Endothelial cell (in vitro differentiated cells): ENCODE data around the gene OR51M1. TPM values are rescaled to one million over a fixed set of nuclear protein-coding genes. Genes with fewer than 3 reads are reported as not detected.
"Not testable (repeated sequence)": the region's sequence is repeated elsewhere in the genome, so short reads cannot be mapped to it uniquely, and the experiment has no call there.

Experiments
- DNase-seq: peaks from one replicate; pipeline ENCODE4 v3.0.0; 2021; ENCODE audit warnings: low spot score
- H3K27ac Mint-ChIP-seq: one replicate; pipeline ENCODE4 v1.8.0; 2021; ENCODE audit warnings: mixed read lengths, inconsistent platforms; ENCODE audit not compliant: unreplicated experiment
- H3K27me3 Mint-ChIP-seq: one replicate; pipeline ENCODE4 v1.8.0; 2021; ENCODE audit warnings: mild to moderate bottlenecking, moderate library complexity, mixed read lengths, inconsistent platforms; ENCODE audit not compliant: unreplicated experiment
- H3K36me3 Mint-ChIP-seq: one replicate; pipeline ENCODE4 v1.8.0; 2021; ENCODE audit warnings: mild to moderate bottlenecking, low read depth, mixed read lengths, inconsistent platforms; ENCODE audit not compliant: unreplicated experiment
- H3K4me1 Mint-ChIP-seq: one replicate; pipeline ENCODE4 v1.8.0; 2021; ENCODE audit warnings: mild to moderate bottlenecking, mixed read lengths, inconsistent platforms; ENCODE audit not compliant: unreplicated experiment
- H3K4me3 Mint-ChIP-seq: one replicate; pipeline ENCODE4 v1.8.0; 2021; ENCODE audit warnings: mild to moderate bottlenecking, mixed read lengths, inconsistent platforms; ENCODE audit not compliant: unreplicated experiment
- H3K9me3 Mint-ChIP-seq: one replicate; pipeline ENCODE4 v1.8.0; 2021; ENCODE audit warnings: mixed read lengths, inconsistent platforms; ENCODE audit not compliant: unreplicated experiment
- total RNA-seq: library from RNA; stranded (reverse); fragmentation: NEBNext Ultra II Directional; extraction: Animal tissue kit (Norgen Biotek cat#: 25700); gene quantifications from one replicate; pipeline ENCODE4 v1.2.1, GENCODE V29; 2021; ENCODE audit not compliant: unreplicated experiment
- TF ChIP-seq, protein P1 (sequence below): fragments of 200-600 bp; sonication (generic); IDR thresholded peaks from one replicate; pipeline ENCODE4 v1.5.0; 2021; ENCODE audit warnings: antibody characterized with exemption; ENCODE audit not compliant: unreplicated experiment

Gene OR51M1
- total RNA-seq, 1 donor from 2014 or later: not detected

DNA sequence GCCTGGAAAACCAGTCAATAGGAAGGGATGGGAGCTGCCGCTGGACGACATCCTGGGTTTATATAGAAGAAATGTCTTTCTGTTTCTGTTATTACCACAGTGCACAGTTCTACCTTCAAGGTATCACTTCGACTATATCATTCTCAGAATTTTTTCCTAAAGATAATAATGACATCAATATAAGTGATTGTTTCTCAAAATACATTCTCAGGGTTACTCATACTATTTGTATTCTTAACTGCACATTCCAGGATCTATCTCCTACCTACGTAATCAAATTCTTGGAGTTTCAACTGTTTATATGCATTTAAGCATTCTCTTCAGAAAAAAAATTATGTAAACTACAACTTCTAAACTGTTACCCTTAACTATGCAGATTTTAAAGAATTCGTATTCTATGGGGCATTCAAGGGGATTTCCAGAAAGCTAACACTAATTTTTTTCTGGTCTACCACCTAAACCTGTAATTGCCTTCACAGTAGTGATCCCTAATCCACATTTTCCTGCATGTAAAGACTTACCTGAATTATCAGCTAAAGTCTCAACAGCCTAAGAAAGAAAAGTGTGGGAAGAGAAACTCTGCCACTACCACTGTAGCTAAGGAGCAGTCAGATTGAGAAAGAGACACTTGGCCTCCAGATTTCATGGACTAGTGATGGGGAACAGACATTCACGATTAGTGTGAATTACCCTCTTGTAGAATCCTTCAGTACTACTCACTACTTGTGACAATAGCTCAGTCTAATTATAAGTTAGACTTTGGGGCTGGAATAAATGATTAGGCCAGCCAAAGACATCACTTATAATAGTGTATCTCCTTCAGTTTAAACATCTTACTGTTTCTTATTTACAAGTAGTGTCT lies 39.9 kb upstream of the OR51M1 start, which contains the start of gene OR51B5:
Gene OR51B5 (minus strand): TSS at position 51 of the 862 bp plus-strand sequence. CDS start 0 bp downstream, at position 51.
- H3K27me3 Mint-ChIP-seq: no peaks in the 10 kb centered on the region
- TF ChIP-seq, protein P1, sequence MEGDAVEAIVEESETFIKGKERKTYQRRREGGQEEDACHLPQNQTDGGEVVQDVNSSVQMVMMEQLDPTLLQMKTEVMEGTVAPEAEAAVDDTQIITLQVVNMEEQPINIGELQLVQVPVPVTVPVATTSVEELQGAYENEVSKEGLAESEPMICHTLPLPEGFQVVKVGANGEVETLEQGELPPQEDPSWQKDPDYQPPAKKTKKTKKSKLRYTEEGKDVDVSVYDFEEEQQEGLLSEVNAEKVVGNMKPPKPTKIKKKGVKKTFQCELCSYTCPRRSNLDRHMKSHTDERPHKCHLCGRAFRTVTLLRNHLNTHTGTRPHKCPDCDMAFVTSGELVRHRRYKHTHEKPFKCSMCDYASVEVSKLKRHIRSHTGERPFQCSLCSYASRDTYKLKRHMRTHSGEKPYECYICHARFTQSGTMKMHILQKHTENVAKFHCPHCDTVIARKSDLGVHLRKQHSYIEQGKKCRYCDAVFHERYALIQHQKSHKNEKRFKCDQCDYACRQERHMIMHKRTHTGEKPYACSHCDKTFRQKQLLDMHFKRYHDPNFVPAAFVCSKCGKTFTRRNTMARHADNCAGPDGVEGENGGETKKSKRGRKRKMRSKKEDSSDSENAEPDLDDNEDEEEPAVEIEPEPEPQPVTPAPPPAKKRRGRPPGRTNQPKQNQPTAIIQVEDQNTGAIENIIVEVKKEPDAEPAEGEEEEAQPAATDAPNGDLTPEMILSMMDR: no peak
- H3K36me3 Mint-ChIP-seq: no peaks in the 10 kb centered on the region
- H3K4me3 Mint-ChIP-seq: no peak within 1 kb of the TSS
- H3K4me1 Mint-ChIP-seq: no peaks in the 10 kb centered on the region
- no peak within 1 kb of the TSS for H3K27ac Mint-ChIP-seq
- no peaks in the 10 kb centered on the region for H3K9me3 Mint-ChIP-seq
- no peak for DNase-seq

DNA sequence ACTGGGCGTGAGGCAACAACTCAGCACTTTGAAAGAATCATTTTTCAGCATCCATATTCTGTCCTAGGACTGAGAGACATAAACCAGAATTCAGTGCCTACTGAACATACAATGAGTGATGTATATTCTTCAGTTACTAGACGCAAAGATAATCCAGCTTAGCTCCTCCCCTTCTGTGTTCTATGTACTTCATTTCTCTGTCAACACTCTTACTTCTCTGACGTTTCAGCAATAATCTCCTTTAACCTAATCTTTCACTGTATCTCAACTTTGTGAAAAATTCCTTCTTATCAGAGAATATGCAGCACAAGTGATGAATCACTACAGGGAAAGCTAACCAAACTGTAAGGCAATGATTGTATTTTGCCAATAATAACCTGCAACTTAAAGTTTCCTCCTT lies 37.8 kb upstream of the OR51M1 start:
- Mint-ChIP-seq H3K4me3 (no peak overlapping the region), H3K9me3 (no peaks in the 10 kb centered on the region), H3K27me3 (no peaks in the 10 kb centered on the region), H3K27ac (no peak overlapping the region), H3K36me3 (no peaks in the 10 kb centered on the region), H3K4me1 (no peaks in the 10 kb centered on the region)
- no peak for DNase-seq
- TF ChIP-seq, protein P1: no peak

DNA sequence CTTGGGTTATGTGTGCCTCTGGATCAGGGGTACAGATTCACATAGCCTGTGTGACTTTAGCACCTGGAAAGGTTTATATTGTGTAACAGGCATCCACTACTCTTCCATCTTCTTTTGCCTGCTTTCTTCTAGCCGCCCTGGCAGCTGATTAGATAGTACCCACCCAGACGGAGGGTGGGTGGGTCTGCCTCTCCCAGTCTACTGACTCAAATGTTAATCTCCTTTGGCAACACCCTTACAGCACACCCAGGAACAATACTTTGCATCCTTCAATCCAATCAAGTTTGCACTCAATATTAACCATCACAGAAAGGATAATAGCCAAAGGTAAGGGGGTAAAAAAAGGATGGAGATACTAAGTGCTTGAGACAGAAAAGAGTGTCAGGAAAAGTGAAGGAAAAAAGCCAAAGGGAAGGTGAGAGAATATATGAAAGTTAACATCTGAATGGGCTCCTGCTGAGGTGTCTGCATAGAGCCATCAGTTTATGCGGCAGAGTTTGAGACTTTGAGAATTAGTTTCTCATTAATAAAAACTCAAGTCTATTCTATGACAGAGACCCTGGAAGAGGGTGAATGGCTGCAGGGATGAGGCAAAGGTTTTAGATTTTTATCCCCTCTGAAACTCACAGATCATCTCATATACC lies 34.9 kb upstream of the OR51M1 start:
- Mint-ChIP-seq H3K36me3 (no peaks in the 10 kb centered on the region), H3K27me3 (no peaks in the 10 kb centered on the region), H3K4me1 (no peaks in the 10 kb centered on the region), H3K4me3 (no peak overlapping the region), H3K27ac (no peak overlapping the region), H3K9me3 (no peaks in the 10 kb centered on the region)
- TF ChIP-seq, protein P1: no peak
- no peak for DNase-seq

DNA sequence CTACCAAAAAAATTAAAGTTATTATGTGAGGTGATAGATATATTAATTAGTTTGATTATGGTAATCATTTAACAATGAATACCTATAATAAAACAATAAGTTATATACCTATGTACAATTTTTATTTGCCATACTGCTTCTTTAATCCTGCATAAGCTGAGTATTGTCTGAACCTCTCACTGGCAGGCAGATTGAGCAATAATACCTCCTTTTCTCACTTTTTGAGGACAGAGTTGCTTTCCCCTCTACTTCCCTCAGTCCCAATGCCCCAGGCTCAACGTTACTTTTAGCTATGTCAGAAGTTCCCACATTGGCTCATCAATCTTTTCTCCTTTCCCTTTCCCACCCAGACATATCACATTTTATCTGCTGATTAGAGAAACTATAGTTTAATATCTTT lies 34.1 kb upstream of the OR51M1 start:
- Mint-ChIP-seq H3K9me3 (no peaks in the 10 kb centered on the region), H3K4me1 (no peaks in the 10 kb centered on the region), H3K4me3 (no peak overlapping the region), H3K36me3 (no peaks in the 10 kb centered on the region), H3K27me3 (no peaks in the 10 kb centered on the region), H3K27ac (no peak overlapping the region)
- DNase-seq: no peak
- TF ChIP-seq, protein P1: no peak

DNA sequence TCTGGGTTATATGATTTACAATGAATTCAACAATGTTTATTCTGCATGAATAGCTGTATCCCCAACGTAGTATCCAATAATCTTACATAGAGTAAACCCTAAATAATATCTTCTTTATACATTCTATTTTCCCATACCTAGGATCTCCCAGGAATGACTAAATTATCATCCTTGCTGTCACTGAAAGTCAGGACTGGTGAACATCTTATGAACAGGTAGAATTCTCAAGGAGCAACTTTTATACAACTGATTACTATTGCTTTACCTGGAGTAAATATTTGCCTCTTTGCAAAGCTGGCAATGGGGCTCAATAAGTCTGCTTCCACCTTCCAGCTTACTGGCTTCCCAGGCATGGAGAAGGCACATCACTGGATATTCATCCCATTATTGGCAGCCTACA lies 32.4 kb upstream of the OR51M1 start, which contains the start of gene OR51B6:
Gene OR51B6 (plus strand): TSS at position 301 of the 400 bp plus-strand sequence. CDS start 0 bp downstream, at position 301.
- TF ChIP-seq, protein P1: no peak
- no peak for DNase-seq
- no peaks in the 10 kb centered on the region for H3K9me3 Mint-ChIP-seq
- no peak within 1 kb of the TSS for H3K27ac Mint-ChIP-seq
- peaks cover 1% of the 10 kb centered on the region for H3K27me3 Mint-ChIP-seq
- no peak within 1 kb of the TSS for H3K4me3 Mint-ChIP-seq
- no peaks in the 10 kb centered on the region for H3K36me3 Mint-ChIP-seq
- no peaks in the 10 kb centered on the region for H3K4me1 Mint-ChIP-seq

DNA sequence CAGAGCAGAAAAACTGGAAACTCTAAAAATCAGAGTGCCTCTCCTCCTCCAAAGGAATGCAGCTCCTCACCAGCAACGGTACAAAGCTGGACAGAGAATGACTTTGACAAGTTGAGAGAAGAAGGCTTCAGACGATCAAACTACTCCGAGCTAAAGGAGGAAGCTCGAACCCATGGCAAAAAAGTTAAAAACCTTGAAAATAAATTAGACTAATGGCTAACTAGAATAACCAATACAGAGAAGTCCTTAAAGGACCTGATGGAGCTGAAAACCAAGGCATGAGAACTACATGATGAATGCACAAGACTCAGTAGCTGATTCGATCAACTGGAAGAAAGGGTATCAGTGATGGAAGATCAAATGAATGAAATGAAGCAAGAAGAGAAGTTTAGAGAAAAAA lies 27.6 kb upstream of the OR51M1 start:
- H3K27me3 Mint-ChIP-seq, H3K4me1 Mint-ChIP-seq, H3K4me3 Mint-ChIP-seq, H3K9me3 Mint-ChIP-seq, DNase-seq, H3K27ac Mint-ChIP-seq, H3K36me3 Mint-ChIP-seq: not testable (repeated sequence)
